ENCODE results near the gene SHISA2. TPM values are rescaled to one million over a fixed set of nuclear protein-coding genes. Genes with fewer than 3 reads are reported as not detected.

SHISA2 gene
- total and polyA plus RNA-seq, 2 of the 8 experiments (the other 6 are each of a cell fraction or from before 2014, with no cell fraction given) = 10.2 to 23.8 TPM

DNA sequence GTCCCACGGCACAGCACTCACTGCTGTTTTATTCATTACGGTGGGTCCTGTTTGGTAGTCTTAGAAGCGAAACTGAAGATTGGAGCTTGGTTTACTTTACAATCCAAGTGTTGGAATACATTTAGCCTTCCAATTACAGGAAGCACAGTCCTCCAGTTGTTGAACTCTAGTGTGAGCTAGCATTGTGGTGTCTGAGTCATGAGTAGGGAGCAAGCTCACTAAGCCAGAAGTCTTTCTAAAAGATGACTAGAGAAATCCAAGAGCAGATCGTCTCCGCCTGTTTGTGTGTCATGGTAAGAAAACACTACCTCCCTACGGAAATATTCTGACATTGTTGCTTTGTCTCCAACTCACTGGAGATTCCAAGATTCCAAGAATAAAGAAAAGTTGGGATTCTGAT, 10.1 kb upstream of the SHISA2 start (continued):
- TF ChIP-seq KDM5A (IDR thresholded peaks at IDR 0.05; ENCODE audit: low read length) = no peak
